ENCODE measurements around the gene TNFAIP8.

DNA sequence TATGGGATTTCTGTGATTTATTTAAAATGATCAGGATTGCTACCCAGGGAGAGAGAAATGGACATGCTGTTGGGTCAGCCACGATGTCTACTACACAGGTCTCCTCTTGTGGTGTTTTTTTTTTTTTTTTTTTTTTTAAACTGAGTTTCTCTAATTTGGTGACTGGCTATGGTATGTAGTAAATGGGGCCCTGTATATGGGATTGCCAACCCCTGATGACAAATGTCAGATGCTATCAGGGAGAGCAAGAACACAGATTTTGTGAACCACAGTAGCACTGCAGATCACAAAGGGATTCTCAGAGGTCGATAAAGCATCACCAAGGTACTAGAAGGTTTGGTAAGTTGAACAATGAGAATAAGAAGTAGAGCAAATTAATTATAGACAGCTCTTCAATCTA, 16.5 kb upstream of the TNFAIP8 start:
- TF ChIP-seq, protein P1, sequence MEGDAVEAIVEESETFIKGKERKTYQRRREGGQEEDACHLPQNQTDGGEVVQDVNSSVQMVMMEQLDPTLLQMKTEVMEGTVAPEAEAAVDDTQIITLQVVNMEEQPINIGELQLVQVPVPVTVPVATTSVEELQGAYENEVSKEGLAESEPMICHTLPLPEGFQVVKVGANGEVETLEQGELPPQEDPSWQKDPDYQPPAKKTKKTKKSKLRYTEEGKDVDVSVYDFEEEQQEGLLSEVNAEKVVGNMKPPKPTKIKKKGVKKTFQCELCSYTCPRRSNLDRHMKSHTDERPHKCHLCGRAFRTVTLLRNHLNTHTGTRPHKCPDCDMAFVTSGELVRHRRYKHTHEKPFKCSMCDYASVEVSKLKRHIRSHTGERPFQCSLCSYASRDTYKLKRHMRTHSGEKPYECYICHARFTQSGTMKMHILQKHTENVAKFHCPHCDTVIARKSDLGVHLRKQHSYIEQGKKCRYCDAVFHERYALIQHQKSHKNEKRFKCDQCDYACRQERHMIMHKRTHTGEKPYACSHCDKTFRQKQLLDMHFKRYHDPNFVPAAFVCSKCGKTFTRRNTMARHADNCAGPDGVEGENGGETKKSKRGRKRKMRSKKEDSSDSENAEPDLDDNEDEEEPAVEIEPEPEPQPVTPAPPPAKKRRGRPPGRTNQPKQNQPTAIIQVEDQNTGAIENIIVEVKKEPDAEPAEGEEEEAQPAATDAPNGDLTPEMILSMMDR (IDR thresholded peaks at IDR 0.05) = no peak
- no peak for TF ChIP-seq POLR2A (IDR thresholded peaks at IDR 0.05)

Data from heart left ventricle (tissue), 13 donors.